Astrocyte of the spinal cord (primary cell): Measurements from ENCODE around the gene ASB1.

Experiments used
- DNase-seq: peaks from one replicate; pipeline ENCODE4 v3.0.0; 2011; ENCODE audit warnings: low read depth, low spot score
- H3K4me3 ChIP-seq: 2 replicates; pipeline ENCODE4 v1.5.1; 2011; ENCODE audit warnings: low read depth, mild to moderate bottlenecking, low read length, moderate library complexity
- CTCF ChIP-seq: IDR thresholded peaks from 2 replicates; pipeline ENCODE4 v1.5.1; 2012; ENCODE audit warnings: low read depth, mild to moderate bottlenecking, low read length, inconsistent platforms
- in situ Hi-C: cut with HindIII; loops from 2 replicates; pipeline ENCODE4 v1.10.0; 2017; ENCODE audit warnings: low sequenced_read_pairs

ASB1 gene

GRCh38 chr2:238389988-238390589, 36.6 kb upstream of the ASB1 start:
- in situ Hi-C loops: no loop called here
- TF ChIP-seq CTCF: no peak
- no peak overlapping the region for H3K4me3 ChIP-seq
- no peak for DNase-seq

GRCh38 chr2:238391042-238391689, 35.6 kb upstream of the ASB1 start:
- in situ Hi-C loops: no loop called here
- no peak overlapping the region for H3K4me3 ChIP-seq
- no peak for DNase-seq
- no peak for TF ChIP-seq CTCF

- no peak for TF ChIP-seq CTCF
- in situ Hi-C loops: no loop called here
- DNase-seq: no peak
- no peak overlapping the region for H3K4me3 ChIP-seq
These were observed 30.1 kb upstream of the ASB1 start for GRCh38 chr2:238396663-238397062.

GRCh38 chr2:238397356-238397755, 29.4 kb upstream of the ASB1 start:
- no peak overlapping the region for H3K4me3 ChIP-seq
- no peak for DNase-seq
- no peak for TF ChIP-seq CTCF
- in situ Hi-C loops: no loop called here

- in situ Hi-C loops: no loop called here
- DNase-seq: no peak
- no peak for TF ChIP-seq CTCF
- H3K4me3 ChIP-seq: no peak overlapping the region
These were observed 28.1 kb upstream of the ASB1 start for GRCh38 chr2:238398577-238398976.

GRCh38 chr2:238399094-238399493, 27.6 kb upstream of the ASB1 start:
- TF ChIP-seq CTCF: no peak
- H3K4me3 ChIP-seq: no peak overlapping the region
- no peak for DNase-seq
- in situ Hi-C loops: no loop called here

DNA sequence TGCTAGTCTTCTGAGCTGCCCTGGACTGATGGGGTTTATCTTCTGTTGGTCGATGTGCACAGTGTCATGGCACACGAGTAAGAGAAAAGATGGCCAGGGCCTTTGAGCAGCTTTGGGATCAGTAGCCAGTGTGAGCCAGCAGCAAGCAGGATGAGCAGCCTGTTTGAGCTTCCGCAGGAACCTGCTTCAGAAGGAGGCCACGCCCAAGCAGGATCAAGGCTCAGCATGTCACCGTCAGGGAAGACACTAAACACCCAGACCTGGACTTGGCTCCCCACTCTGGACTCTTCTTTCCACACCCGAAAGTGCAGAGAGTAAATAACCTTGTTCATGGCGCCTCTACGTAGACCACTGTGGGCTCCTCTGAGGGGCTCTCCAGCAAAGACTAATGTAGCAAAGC, 25.2 kb upstream of the ASB1 start:
- H3K4me3 ChIP-seq: no peak overlapping the region
- DNase-seq: no peak
- no peak for TF ChIP-seq CTCF
- in situ Hi-C loops: no loop called here
